Osteocyte (in vitro differentiated cells): ENCODE results near the gene PPFIA2. TPM values are rescaled to one million over a fixed set of nuclear protein-coding genes. Genes with fewer than 3 reads are reported as not detected.

Experiments
- DNase-seq: peaks from one replicate; pipeline ENCODE4 v3.0.0; 2021; ENCODE audit warnings: mixed read lengths; ENCODE audit not compliant: unreplicated experiment; ENCODE audit errors: extremely low spot score
- H3K27ac Mint-ChIP-seq: one replicate; pipeline ENCODE4 v1.8.0; 2021; ENCODE audit warnings: mild to moderate bottlenecking, mixed read lengths; ENCODE audit not compliant: unreplicated experiment
- H3K27me3 Mint-ChIP-seq: one replicate; pipeline ENCODE4 v1.8.0; 2021; ENCODE audit warnings: mixed read lengths; ENCODE audit not compliant: unreplicated experiment
- H3K36me3 Mint-ChIP-seq: one replicate; pipeline ENCODE4 v1.8.0; 2021; ENCODE audit warnings: mixed read lengths; ENCODE audit not compliant: unreplicated experiment
- H3K4me1 Mint-ChIP-seq: one replicate; pipeline ENCODE4 v1.8.0; 2021; ENCODE audit warnings: mixed read lengths; ENCODE audit not compliant: unreplicated experiment
- H3K4me3 Mint-ChIP-seq: one replicate; pipeline ENCODE4 v1.8.0; 2021; ENCODE audit warnings: mild to moderate bottlenecking, moderate library complexity, mixed read lengths; ENCODE audit not compliant: unreplicated experiment
- H3K9me3 Mint-ChIP-seq: one replicate; pipeline ENCODE4 v1.8.0; 2021; ENCODE audit warnings: mixed read lengths; ENCODE audit not compliant: unreplicated experiment
- total RNA-seq: library from RNA; stranded (reverse); gene quantifications from 2 replicates; pipeline ENCODE4 v1.2.1, GENCODE V29; 2021
- TF ChIP-seq, protein P1 (sequence below): fragments of 200-600 bp; sonication (generic); IDR thresholded peaks from 2 replicates; pipeline ENCODE4 v1.5.0; 2021; ENCODE audit warnings: antibody characterized with exemption, mild to moderate bottlenecking, moderate library complexity

Gene PPFIA2
- total RNA-seq, 1 donor from 2014 or later = 0.67 TPM

DNA sequence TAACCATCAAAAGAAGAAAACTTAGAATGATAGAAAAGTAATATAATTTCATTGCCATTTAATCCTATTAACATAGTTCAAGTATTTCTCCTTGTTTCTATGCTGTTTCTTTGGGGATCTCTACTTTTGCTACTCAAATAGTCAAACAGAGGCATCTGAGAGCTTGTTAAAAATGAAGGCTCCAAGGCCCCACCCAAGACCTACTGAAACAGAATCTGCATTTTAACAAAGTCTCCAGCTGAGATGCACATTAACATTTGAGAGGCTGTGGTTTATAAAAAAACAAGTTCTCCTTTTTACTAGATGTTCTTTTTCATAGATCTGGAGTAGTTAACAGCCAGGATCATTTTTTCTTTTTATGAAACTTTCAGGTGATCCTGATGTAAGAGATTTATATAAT is 31.8 kb downstream of the PPFIA2 start:
- TF ChIP-seq, protein P1, sequence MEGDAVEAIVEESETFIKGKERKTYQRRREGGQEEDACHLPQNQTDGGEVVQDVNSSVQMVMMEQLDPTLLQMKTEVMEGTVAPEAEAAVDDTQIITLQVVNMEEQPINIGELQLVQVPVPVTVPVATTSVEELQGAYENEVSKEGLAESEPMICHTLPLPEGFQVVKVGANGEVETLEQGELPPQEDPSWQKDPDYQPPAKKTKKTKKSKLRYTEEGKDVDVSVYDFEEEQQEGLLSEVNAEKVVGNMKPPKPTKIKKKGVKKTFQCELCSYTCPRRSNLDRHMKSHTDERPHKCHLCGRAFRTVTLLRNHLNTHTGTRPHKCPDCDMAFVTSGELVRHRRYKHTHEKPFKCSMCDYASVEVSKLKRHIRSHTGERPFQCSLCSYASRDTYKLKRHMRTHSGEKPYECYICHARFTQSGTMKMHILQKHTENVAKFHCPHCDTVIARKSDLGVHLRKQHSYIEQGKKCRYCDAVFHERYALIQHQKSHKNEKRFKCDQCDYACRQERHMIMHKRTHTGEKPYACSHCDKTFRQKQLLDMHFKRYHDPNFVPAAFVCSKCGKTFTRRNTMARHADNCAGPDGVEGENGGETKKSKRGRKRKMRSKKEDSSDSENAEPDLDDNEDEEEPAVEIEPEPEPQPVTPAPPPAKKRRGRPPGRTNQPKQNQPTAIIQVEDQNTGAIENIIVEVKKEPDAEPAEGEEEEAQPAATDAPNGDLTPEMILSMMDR = no peak
- DNase-seq = no peak
- Mint-ChIP-seq H3K27me3 (peaks cover 7% of the 10 kb centered on the region), H3K4me1 (no peaks in the 10 kb centered on the region), H3K36me3 (no peaks in the 10 kb centered on the region), H3K9me3 (no peaks in the 10 kb centered on the region), H3K4me3 (no peak overlapping the region), H3K27ac (no peak overlapping the region)

DNA sequence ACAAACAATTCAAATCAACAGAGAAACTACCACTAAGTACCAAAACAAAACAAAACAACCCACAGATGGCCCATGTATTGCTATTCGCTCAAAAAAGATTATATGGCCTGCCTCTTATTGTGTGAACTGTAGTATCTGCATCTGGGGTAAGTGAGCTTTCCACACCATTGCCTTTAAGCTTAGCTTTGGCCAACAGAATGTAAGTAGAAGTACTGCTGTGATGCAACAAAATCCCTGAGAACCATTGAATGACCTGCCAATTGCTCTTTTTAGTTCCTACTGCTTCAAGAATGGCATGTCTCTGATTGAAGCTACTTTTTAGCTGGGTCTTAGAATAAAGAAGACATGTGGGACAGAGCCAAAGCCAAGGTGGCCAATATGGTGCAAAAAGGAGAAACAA is 32.5 kb downstream of the PPFIA2 start:
- no peaks in the 10 kb centered on the region for H3K36me3 Mint-ChIP-seq
- no peak for DNase-seq
- H3K27ac Mint-ChIP-seq = no peak overlapping the region
- H3K9me3 Mint-ChIP-seq = no peaks in the 10 kb centered on the region
- H3K4me3 Mint-ChIP-seq = no peak overlapping the region
- H3K27me3 Mint-ChIP-seq = peaks cover 7% of the 10 kb centered on the region
- no peaks in the 10 kb centered on the region for H3K4me1 Mint-ChIP-seq
- TF ChIP-seq, protein P1 = no peak

DNA sequence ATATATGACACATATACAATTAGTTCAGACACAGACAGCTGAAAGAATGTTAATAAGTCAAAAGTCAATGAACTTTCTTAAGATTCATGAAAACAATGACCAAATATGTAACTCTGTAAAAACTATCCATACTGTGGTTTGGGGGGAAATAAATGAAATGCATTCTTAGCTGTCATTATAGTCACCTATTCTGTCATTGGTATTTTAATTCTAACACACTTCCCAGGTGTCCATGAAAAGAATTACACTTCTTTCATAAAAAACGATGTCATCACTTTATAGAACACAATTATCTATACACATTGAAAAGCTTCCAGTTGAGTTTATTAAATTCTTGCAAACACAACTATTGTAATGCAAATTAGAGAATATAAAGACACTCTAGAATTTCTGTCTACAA is 35.8 kb downstream of the PPFIA2 start:
- H3K36me3 Mint-ChIP-seq = no peaks in the 10 kb centered on the region
- no peaks in the 10 kb centered on the region for H3K9me3 Mint-ChIP-seq
- H3K27ac Mint-ChIP-seq = no peak overlapping the region
- H3K4me3 Mint-ChIP-seq = no peak overlapping the region
- TF ChIP-seq, protein P1 = no peak
- DNase-seq = no peak
- H3K27me3 Mint-ChIP-seq = peaks cover 7% of the 10 kb centered on the region
- H3K4me1 Mint-ChIP-seq = no peaks in the 10 kb centered on the region

DNA sequence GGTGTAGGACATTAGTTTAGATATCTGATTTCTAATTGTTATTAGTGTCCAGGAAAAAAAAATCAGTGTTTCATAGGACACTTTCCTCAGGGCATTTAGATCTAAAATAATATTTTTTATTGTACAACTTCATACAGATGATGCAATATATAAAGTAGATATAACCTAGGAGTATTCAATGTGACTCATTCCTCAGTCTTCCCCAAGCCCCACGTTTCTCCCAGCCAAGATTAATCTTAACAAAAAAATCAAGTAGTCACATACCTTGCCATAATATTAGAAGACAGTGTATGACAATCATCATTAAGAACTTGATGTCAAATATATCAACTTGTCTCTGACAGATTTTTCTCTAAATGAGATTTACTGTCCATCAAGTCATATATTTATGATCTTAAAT is 37.1 kb downstream of the PPFIA2 start:
- Mint-ChIP-seq H3K27ac (no peak overlapping the region), H3K4me3 (no peak overlapping the region), H3K36me3 (no peaks in the 10 kb centered on the region), H3K9me3 (no peaks in the 10 kb centered on the region), H3K27me3 (peaks cover 7% of the 10 kb centered on the region), H3K4me1 (no peaks in the 10 kb centered on the region)
- TF ChIP-seq, protein P1 = no peak
- no peak for DNase-seq

DNA sequence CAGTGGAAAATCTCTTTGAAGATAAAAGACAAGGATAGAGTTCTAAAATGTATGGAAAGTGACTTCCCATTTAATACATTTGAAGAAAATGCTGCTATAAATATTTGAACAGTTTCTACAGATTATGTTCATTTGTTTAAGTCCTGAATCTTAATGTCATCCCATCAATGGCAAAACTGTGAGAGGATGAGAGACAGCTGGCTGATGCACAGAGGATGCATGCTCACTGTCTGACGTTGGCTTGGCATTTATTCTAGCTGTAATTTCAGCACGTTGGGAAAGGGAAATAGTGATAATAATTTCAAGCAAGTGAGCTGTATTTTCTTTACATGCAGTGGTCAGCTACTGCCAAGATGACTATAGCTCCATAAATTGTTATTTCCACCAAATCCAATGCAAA is 40.5 kb downstream of the PPFIA2 start:
- H3K9me3 Mint-ChIP-seq = no peaks in the 10 kb centered on the region
- no peaks in the 10 kb centered on the region for H3K36me3 Mint-ChIP-seq
- DNase-seq = no peak
- no peak overlapping the region for H3K27ac Mint-ChIP-seq
- no peaks in the 10 kb centered on the region for H3K4me1 Mint-ChIP-seq
- H3K27me3 Mint-ChIP-seq = peaks cover 5% of the 10 kb centered on the region
- TF ChIP-seq, protein P1 = no peak
- H3K4me3 Mint-ChIP-seq = no peak overlapping the region
